GM23248 (cell line): ENCODE results near the gene MICU1. TPM values are rescaled to one million over a fixed set of nuclear protein-coding genes. Genes with fewer than 3 reads are reported as not detected.
"Not testable (repeated sequence)": the region's sequence is repeated elsewhere in the genome, so short reads cannot be mapped to it uniquely, and the experiment has no call there.

ENCODE experiments used
- DNase-seq: peaks from one replicate; pipeline ENCODE4 v3.0.0-alpha.2; 2015
- H2AFZ ChIP-seq: fragments of 200-600 bp; sonication (generic); 2 replicates; pipeline ENCODE4 v1.6.1; 2016; ENCODE audit warnings: antibody characterized with exemption
- H3F3A ChIP-seq: fragments of 200-600 bp; sonication (generic); 2 replicates; pipeline ENCODE4 v1.6.1; 2016; ENCODE audit warnings: mild to moderate bottlenecking, antibody characterized with exemption, mixed run types; ENCODE audit not compliant: insufficient read depth
- H3K27ac ChIP-seq: fragments of 200-600 bp; sonication (generic); 2 replicates; pipeline ENCODE4 v1.5.1; 2016; ENCODE audit warnings: mild to moderate bottlenecking
- H3K27me3 ChIP-seq: fragments of 200-600 bp; sonication (generic); replicated peaks from 2 replicates; pipeline ENCODE4 v1.6.1; 2016; ENCODE audit warnings: mild to moderate bottlenecking; ENCODE audit not compliant: insufficient read depth
- H3K36me3 ChIP-seq: fragments of 200-600 bp; sonication (generic); 2 replicates; pipeline ENCODE4 v1.6.1; 2016; ENCODE audit warnings: low read depth, mild to moderate bottlenecking
- H3K4me1 ChIP-seq: fragments of 200-600 bp; sonication (generic); 2 replicates; pipeline ENCODE4 v1.6.1; 2016; ENCODE audit warnings: mild to moderate bottlenecking; ENCODE audit not compliant: insufficient read depth
- H3K4me2 ChIP-seq: fragments of 200-600 bp; sonication (generic); one replicate; pipeline ENCODE4 v1.6.1; 2016; ENCODE audit warnings: mild to moderate bottlenecking; ENCODE audit not compliant: unreplicated experiment
- H3K4me3 ChIP-seq: fragments of 200-600 bp; sonication (generic); 2 replicates; pipeline ENCODE4 v1.5.1; 2016; ENCODE audit warnings: mild to moderate bottlenecking
- H3K79me2 ChIP-seq: fragments of 200-600 bp; sonication (generic); 2 replicates; pipeline ENCODE4 v1.6.1; 2016; ENCODE audit warnings: mild to moderate bottlenecking; ENCODE audit not compliant: insufficient read depth
- H3K9ac ChIP-seq: fragments of 200-600 bp; sonication (generic); 2 replicates; pipeline ENCODE4 v1.6.1; 2016; ENCODE audit warnings: mild to moderate bottlenecking
- H3K9me2 ChIP-seq: fragments of 200-600 bp; sonication (generic); 2 replicates; pipeline ENCODE4 v1.6.1; 2016; ENCODE audit warnings: mixed run types, mild to moderate bottlenecking, moderate library complexity; ENCODE audit not compliant: insufficient read depth
- H3K9me3 ChIP-seq: fragments of 200-600 bp; sonication (generic); one replicate; pipeline ENCODE4 v1.6.1; 2017; ENCODE audit warnings: low read depth
- H4K20me1 ChIP-seq: fragments of 200-600 bp; sonication (generic); 2 replicates; pipeline ENCODE4 v1.6.0; 2016; ENCODE audit not compliant: insufficient read depth
- EZH2 ChIP-seq: fragments of 200-600 bp; sonication (generic); IDR thresholded peaks from 2 replicates; pipeline ENCODE4 v1.6.1; 2018; ENCODE audit warnings: antibody characterized with exemption, mild to moderate bottlenecking; ENCODE audit not compliant: insufficient read depth, poor library complexity, severe bottlenecking
- EZH2phosphoT487 ChIP-seq: fragments of 200-600 bp; sonication (generic); IDR thresholded peaks from 2 replicates; pipeline ENCODE4 v1.6.1; 2018; ENCODE audit warnings: antibody characterized with exemption, moderate library complexity, mild to moderate bottlenecking, low read depth; ENCODE audit not compliant: insufficient read depth
- WGBS, 2 experiments: methylation state at CpG; one replicate each; pipeline ENCODE4 v1.1.6; 2015 to 2017; ENCODE audit warnings: low lambda C conversion rate in 2 of 2, low coverage in 1 of 2; ENCODE audit errors: missing lambda C conversion rate in 2 of 2; 5-methylcytosine and 5-hydroxymethylcytosine counted together
- in situ Hi-C: fragments of 300-500 bp; cut with MboI; formaldehyde crosslinking; loops from 2 replicates; pipeline ENCODE4 v1.15.0; 2020
- polyA plus RNA-seq: library from polyadenylated mRNA; unstranded; fragments of >200 nt; fragmentation: Nextera tagmentation; extraction: Ambion mirVana; gene quantifications from 2 replicates; pipeline ENCODE4 v1.2.1, GENCODE V29; 2016
- total RNA-seq: library from RNA; depleted of rRNA; stranded (reverse); fragments of >200 nt; shearing (Covaris generic); gene quantifications from 2 replicates; pipeline ENCODE4 v1.2.3, GENCODE V29; 2014

Gene MICU1
- total and polyA plus RNA-seq, 2 experiments from 2014 or later = 37.3 to 45.0 TPM

GRCh38 chr10:72435570-72435969, 190.3 kb downstream of the MICU1 start:
- WGBS, 2 experiments = 93 to 95% methylated on average over 12 of the region's 12 CpGs
- no peak overlapping the region for H3K4me2 ChIP-seq
- no peaks in the 10 kb centered on the region for H3K36me3 ChIP-seq
- H2AFZ ChIP-seq = no peak overlapping the region
- no peaks in the 10 kb centered on the region for H3K4me1 ChIP-seq
- no peaks in the 10 kb centered on the region for H3K27me3 ChIP-seq
- no peaks in the 10 kb centered on the region for H4K20me1 ChIP-seq
- DNase-seq = no peak
- H3K79me2 ChIP-seq = no peaks in the 10 kb centered on the region
- in situ Hi-C loops = no loop called here
- no peaks in the 10 kb centered on the region for H3F3A ChIP-seq
- H3K9me3 ChIP-seq = no peaks in the 10 kb centered on the region
- H3K9me2 ChIP-seq = no peaks in the 10 kb centered on the region
- TF ChIP-seq EZH2phosphoT487 = no peak
- TF ChIP-seq EZH2 = no peak
- H3K9ac ChIP-seq = no peak overlapping the region
- H3K4me3 ChIP-seq = no peak overlapping the region
- H3K27ac ChIP-seq = no peak overlapping the region

- H3K4me3 ChIP-seq, DNase-seq, H2AFZ ChIP-seq, H3K9me2 ChIP-seq, H3K4me1 ChIP-seq, H3K9ac ChIP-seq, H3K36me3 ChIP-seq, H3K27me3 ChIP-seq, H3K27ac ChIP-seq, H3F3A ChIP-seq, H3K4me2 ChIP-seq, H3K9me3 ChIP-seq, in situ Hi-C loops, H4K20me1 ChIP-seq, H3K79me2 ChIP-seq: not testable (repeated sequence)
- 96 to 98% methylated on average over 4 of the region's 4 CpGs for WGBS, 2 experiments
Observed at GRCh38 chr10:72430936-72431335, 194.9 kb downstream of the MICU1 start.

- in situ Hi-C loops = no loop called here
- H3K4me1 ChIP-seq = no peaks in the 10 kb centered on the region
- DNase-seq = no peak
- H3K9me2 ChIP-seq = no peaks in the 10 kb centered on the region
- no peak overlapping the region for H3K9ac ChIP-seq
- no peaks in the 10 kb centered on the region for H3K9me3 ChIP-seq
- 91 to 98% methylated on average over 1 of the region's 1 CpG for WGBS, 2 experiments
- H3K36me3 ChIP-seq = no peaks in the 10 kb centered on the region
- H4K20me1 ChIP-seq = no peaks in the 10 kb centered on the region
- no peaks in the 10 kb centered on the region for H3K79me2 ChIP-seq
- TF ChIP-seq EZH2phosphoT487 (no peak), EZH2 (no peak)
- no peak overlapping the region for H3K27ac ChIP-seq
- H3K4me3 ChIP-seq = no peak overlapping the region
- H3F3A ChIP-seq = no peaks in the 10 kb centered on the region
- H3K4me2 ChIP-seq = no peak overlapping the region
- no peak overlapping the region for H2AFZ ChIP-seq
- H3K27me3 ChIP-seq = no peaks in the 10 kb centered on the region
Observed at GRCh38 chr10:72429931-72430330, 195.9 kb downstream of the MICU1 start.

DNA sequence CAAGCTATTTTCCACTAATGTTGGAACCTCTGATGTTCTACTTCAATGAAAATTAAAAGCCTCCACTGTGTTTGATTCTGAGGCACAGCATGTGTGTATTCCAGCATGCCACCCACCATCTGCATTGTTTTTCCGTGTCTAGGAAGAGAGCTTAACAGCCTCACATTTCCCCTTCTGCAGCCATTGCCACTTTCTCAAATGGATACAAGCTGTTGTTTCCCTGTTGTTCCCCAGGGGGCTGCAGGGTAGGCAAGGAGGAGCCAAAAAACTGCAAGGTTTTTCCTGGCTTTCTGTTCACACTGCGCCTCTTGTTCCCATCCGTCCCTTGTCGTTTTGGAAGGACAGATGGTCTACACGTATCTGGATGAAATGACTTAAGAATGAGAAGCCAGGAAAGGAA, 198.9 kb downstream of the MICU1 start:
- Histone ChIP-seq H3K27me3 (no peaks in the 10 kb centered on the region), H4K20me1 (no peaks in the 10 kb centered on the region), H3K9me2 (no peaks in the 10 kb centered on the region), H2AFZ (no peak overlapping the region), H3F3A (no peaks in the 10 kb centered on the region), H3K4me2 (no peak overlapping the region), H3K4me3 (no peak overlapping the region), H3K27ac (no peak overlapping the region), H3K36me3 (no peaks in the 10 kb centered on the region), H3K4me1 (no peaks in the 10 kb centered on the region), H3K9me3 (no peaks in the 10 kb centered on the region), H3K79me2 (no peaks in the 10 kb centered on the region), H3K9ac (no peak overlapping the region)
- 41% methylated on average over 5 of the region's 5 CpGs for WGBS, 2 experiments
- TF ChIP-seq EZH2 (no peak), EZH2phosphoT487 (no peak)
- in situ Hi-C loops = no loop called here
- no peak for DNase-seq

- Histone ChIP-seq H3K4me3 (no peak overlapping the region), H3K36me3 (no peaks in the 10 kb centered on the region), H4K20me1 (no peaks in the 10 kb centered on the region), H3K4me1 (no peaks in the 10 kb centered on the region), H3K9me2 (no peaks in the 10 kb centered on the region), H3F3A (no peaks in the 10 kb centered on the region), H3K4me2 (no peak overlapping the region), H2AFZ (no peak overlapping the region), H3K9ac (no peak overlapping the region), H3K9me3 (no peaks in the 10 kb centered on the region), H3K27me3 (no peaks in the 10 kb centered on the region), H3K27ac (no peak overlapping the region), H3K79me2 (no peaks in the 10 kb centered on the region)
- DNase-seq = no peak
- 97 to 98% methylated on average over 3 of the region's 3 CpGs for WGBS, 2 experiments
- TF ChIP-seq EZH2 (no peak), EZH2phosphoT487 (no peak)
- in situ Hi-C loops = no loop called here
Observed at GRCh38 chr10:72425133-72425532, 200.7 kb downstream of the MICU1 start.
